NT2/D1 (cell line): ENCODE measurements around the gene HOXA2.

Source experiments
- DNase-seq: peaks from one replicate; pipeline ENCODE4 v3.0.0-alpha.2; 2011; ENCODE audit warnings: low read depth, low spot score
- H3K27me3 ChIP-seq: 2 replicates; pipeline ENCODE4 v1.6.0; 2011; ENCODE audit warnings: mild to moderate bottlenecking; ENCODE audit not compliant: insufficient read length, insufficient read depth
- H3K36me3 ChIP-seq: 2 replicates; pipeline ENCODE4 v1.6.1; 2011; ENCODE audit warnings: mild to moderate bottlenecking, low read length, mixed read lengths; ENCODE audit not compliant: insufficient read depth, insufficient read length
- H3K4me1 ChIP-seq: 2 replicates; pipeline ENCODE4 v1.5.1; 2011; ENCODE audit not compliant: insufficient read depth, insufficient read length
- H3K4me3 ChIP-seq: 2 replicates; pipeline ENCODE4 v1.5.1; 2011; ENCODE audit warnings: low read depth; ENCODE audit not compliant: insufficient read length
- H3K9ac ChIP-seq: 2 replicates; pipeline ENCODE4 v1.6.0; 2011; ENCODE audit warnings: low read depth; ENCODE audit not compliant: insufficient read length
- H3K9me3 ChIP-seq: 2 replicates; pipeline ENCODE4 v1.5.1; 2011; ENCODE audit warnings: mild to moderate bottlenecking, low read length; ENCODE audit not compliant: insufficient read depth
- SUZ12 ChIP-seq: IDR thresholded peaks from 2 replicates; pipeline ENCODE4 v1.6.1; 2011; ENCODE audit not compliant: insufficient read length, insufficient read depth; ENCODE audit errors: extremely low read depth
- YY1 ChIP-seq: IDR thresholded peaks from 2 replicates; pipeline ENCODE4 v1.6.1; 2011; ENCODE audit not compliant: insufficient read length, insufficient read depth
- ZNF274 ChIP-seq: IDR thresholded peaks from 2 replicates; pipeline ENCODE4 v1.6.1; 2011; ENCODE audit warnings: mild to moderate bottlenecking, low read depth, low read length

The HOXA2 gene

DNA sequence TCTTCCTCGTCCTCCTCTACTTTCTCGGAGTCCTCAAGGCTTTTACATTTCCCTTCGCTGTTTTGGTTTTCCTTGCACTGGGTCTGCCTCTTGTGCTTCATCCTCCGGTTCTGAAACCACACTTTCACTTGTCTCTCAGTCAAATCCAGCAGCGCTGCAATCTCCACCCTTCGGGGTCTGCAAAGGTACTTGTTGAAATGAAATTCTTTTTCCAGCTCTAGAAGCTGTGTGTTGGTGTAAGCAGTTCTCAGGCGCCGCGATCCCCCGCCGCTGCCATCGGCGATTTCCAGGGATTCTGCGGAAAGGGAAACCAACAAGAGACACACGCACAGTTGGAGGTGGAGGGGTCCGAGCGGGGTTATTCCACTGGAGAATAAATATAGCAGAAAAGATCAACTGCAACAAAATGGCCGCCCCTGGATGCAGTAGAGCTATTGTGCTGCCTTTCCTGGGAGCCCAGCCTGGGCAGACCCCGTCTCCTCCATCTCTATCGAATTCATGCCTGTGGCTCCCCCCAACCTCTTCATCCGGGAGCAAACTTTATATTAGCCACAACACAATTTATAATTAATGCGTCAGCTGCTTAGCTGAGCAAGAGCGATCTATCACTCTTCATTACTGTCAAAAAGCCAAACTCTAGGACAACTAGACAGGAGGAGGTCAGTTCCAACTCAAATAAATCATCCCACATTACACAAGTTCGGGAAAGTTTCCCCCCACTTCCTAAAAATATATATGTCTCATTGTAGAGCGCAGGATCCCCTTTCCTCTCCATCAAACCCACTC, 1.1 kb downstream of the HOXA2 start:
- Histone ChIP-seq H3K4me1 (peaks cover 5% of the 10 kb centered on the region), H3K9ac (no peak overlapping the region), H3K4me3 (no peak overlapping the region), H3K9me3 (no peaks in the 10 kb centered on the region), H3K36me3 (peaks cover 9% of the 10 kb centered on the region), H3K27me3 (peaks cover 100% of the 10 kb centered on the region)
- peak; percentile 37 for TF ChIP-seq SUZ12
- TF ChIP-seq ZNF274 = no peak
- TF ChIP-seq YY1 = peak; percentile 57
- no peak for DNase-seq

DNA sequence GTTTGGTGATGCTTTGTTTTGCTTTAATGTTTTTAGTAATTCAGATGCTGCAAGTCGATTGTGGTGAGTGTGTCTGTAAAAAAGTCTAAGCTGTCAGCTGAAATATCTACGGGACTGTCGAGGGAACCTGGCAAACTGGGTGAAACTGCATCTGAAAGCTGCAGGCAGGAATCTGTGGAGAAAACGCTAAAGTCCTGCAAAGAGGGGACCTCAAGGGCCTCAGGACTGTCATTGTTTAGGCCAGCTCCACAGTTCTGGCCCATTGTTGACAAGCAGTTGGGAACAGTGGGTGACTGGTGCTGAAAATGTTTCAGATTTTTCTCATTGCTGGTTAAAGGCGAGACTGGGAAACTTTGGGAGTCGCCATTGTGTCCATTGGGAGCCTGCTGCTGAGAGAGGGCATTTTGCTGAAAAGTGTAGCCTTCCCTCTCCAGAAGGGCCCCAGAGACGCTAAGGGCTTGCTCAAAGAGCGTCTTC, 1.8 kb downstream of the HOXA2 start:
- no peak overlapping the region for H3K4me3 ChIP-seq
- TF ChIP-seq ZNF274 = no peak
- peak; percentile 69 for TF ChIP-seq SUZ12
- DNase-seq = no peak
- peaks cover 9% of the 10 kb centered on the region for H3K36me3 ChIP-seq
- peaks cover 96% of the 10 kb centered on the region for H3K27me3 ChIP-seq
- H3K9me3 ChIP-seq = no peaks in the 10 kb centered on the region
- no peak overlapping the region for H3K9ac ChIP-seq
- H3K4me1 ChIP-seq = peaks cover 5% of the 10 kb centered on the region

DNA sequence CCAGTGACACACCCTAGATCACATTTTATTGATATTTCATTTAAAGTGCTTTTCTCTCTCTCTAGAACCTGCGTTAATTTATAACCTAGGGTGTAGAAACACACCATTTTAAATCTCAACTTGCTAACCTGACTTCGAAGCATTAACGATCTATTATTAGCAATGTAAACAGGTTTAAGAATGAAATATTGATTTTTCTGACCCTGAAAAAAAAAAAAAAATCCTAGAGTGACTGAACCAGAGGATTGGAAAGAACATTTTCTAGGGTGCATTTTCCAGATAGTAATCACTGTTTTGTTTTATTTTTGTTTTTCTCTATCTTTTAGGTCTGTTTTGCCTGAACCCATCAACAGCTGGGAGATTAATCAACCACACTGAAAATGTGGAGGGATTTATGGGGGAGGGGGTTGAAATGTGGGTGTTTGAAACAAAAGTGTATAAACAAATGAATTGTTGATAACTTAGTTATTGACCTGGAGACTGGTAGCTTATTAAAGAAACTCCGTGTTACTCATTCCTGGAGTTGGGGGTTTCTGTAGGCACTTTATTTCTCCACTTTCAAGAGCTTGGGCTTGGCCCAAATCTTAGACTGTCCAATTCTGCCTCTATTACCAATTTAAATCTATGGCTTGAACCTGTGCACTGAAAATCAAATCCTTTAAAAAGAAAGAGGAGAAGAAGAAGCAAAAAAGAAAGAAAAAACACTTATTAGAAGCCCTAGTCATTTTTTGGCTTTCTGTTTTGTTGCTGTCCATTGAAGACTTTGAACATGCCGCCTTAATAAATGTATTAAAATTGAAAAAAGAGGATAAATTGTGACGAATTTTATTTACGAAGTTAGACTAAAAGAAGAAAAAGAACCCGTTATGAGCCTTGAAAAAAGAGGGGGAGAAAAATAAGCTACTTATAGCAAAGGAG, 2.8 kb downstream of the HOXA2 start:
- Histone ChIP-seq H3K27me3 (peaks cover 96% of the 10 kb centered on the region), H3K9ac (no peak overlapping the region), H3K9me3 (no peaks in the 10 kb centered on the region), H3K4me3 (no peak overlapping the region), H3K36me3 (peaks cover 9% of the 10 kb centered on the region), H3K4me1 (peaks cover 5% of the 10 kb centered on the region)
- no peak for DNase-seq
- TF ChIP-seq ZNF274 (no peak), SUZ12 (no peak), YY1 (no peak)

DNA sequence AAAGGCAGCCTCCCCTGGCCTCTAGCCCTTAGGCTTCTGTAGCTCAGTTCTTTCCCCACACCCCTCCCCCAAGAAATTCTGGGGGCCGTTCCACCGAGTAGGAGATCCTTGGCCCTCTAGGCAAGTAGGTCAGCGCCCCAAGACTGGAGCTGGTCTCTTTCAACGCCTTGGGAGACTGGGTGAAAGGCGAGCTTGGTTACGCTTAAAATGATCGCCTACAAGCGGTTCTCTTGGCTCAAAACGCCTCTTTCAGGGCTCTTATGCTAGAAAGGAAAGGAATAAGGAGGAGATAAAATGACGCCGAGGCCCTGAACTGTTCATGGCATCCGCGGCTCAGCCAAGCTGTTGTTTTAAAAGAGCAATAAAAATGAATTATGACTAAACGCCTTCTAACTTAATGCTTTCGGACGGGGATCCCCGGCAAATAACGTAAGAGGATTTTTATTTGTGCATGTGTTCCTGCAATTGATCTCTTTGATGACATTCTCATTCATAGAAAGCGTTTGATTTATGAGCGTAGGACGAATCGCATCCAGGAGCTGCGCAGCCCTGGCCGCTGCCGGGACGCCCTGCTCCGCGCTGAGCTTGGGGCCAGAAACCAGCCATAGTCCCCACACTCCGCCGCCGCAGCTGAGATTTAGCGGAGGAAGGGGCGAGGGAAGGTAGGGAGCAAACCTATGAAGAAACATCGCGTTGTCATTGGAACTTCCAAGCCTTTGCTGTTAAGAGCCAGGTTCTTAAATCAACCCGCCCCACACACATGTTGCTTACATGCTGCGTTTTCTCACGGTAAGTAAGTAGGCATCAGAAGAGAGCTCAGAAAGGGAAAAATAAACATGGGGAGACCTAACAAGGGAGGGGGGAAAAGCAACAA, 3.7 kb downstream of the HOXA2 start:
- peak overlapping the region; percentile 9 for H3K4me3 ChIP-seq
- H3K9ac ChIP-seq = peak overlapping the region; percentile 27
- H3K36me3 ChIP-seq = peaks cover 9% of the 10 kb centered on the region
- peaks cover 8% of the 10 kb centered on the region for H3K4me1 ChIP-seq
- no peak for DNase-seq
- H3K9me3 ChIP-seq = no peaks in the 10 kb centered on the region
- no peak for TF ChIP-seq ZNF274
- TF ChIP-seq SUZ12 = no peak
- TF ChIP-seq YY1 = no peak
- H3K27me3 ChIP-seq = peaks cover 96% of the 10 kb centered on the region

DNA sequence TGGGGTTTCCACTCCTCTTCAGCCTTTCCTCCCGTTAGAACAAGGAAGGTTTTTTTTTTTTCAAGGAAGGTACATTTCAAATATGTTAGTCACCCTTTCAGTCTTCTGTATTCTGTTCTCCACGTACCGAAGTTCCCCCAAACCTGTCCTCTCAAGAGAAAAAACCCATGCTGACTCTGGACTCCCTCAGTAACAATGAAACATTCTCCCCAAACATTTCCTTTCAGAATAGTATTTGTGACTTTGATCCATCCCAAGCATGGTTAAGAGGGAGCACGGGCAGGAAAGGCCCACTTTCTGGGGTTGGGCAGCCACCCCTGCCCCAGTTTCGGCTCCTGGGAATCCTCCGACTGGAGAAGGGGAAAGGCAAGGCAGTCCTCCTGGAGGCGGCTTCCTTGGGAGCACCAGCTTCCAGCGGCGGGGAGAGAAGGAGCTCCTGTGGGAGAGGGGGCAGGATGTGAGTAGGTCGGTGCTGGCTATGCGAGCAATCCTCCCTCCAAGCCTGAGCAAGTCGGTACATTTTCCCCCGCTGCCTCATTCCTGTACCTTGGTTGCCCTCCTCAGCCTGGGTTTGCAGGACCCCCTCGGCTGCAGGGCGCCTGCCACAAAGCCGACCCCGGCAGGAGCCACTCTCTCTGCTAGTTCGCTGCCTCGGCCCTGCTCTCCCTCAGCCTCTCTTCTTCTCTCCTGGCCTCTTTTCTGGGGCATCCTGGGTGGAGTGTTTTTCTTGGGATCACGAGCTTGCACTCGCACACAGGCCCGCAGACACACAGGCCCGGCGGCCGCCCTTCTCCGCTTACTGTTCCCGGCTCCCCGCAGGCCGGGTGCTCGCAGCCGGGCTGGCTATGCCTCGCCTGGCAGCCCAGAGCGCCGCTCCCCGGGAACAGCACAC, 4.6 kb downstream of the HOXA2 start:
- Histone ChIP-seq H3K4me1 (peaks cover 8% of the 10 kb centered on the region), H3K36me3 (peaks cover 9% of the 10 kb centered on the region), H3K27me3 (peaks cover 96% of the 10 kb centered on the region), H3K9me3 (no peaks in the 10 kb centered on the region), H3K4me3 (peak overlapping the region; percentile 9), H3K9ac (peak overlapping the region; percentile 46)
- TF ChIP-seq ZNF274 (no peak), SUZ12 (no peak), YY1 (no peak)
- no peak for DNase-seq

DNA sequence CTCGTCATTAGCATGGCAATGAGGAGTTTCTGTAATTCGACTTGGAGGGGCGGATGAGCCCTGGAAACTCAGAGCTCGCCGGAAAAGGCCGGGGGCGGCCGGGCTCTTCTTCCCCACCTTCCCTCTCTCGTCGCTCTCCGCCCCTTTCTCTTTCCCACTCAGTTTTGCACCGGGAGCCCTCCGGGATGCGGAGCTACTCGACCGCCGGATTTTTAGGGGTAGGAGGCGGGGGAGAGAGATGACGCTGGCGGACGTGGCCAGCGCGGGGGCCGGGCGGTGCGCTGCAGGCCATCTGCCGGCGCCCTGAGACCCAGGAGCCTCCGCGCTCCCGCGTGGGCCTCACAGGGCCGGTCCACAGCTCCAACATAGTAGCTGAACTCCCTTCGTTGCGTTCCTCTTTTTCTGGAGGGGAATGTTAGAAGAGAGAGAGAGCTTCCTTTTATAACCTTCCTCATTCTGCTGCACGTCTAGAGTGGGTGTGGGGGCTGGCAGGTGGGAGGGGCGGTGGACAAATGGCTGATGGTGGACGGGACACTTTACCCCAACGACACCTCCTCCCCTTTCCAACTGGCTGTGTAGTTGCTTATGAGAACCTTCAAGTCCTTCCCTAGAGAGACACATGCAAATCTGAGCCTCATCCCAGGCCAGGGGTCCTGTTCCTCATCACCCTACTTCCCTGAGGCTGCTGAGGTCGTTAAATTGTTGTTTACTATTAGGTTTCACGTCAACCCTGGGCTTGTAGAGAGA, 5.5 kb downstream of the HOXA2 start:
- no peak for TF ChIP-seq ZNF274
- TF ChIP-seq YY1 = no peak
- no peak for TF ChIP-seq SUZ12
- no peak for DNase-seq
- Histone ChIP-seq H3K4me1 (peaks cover 13% of the 10 kb centered on the region), H3K9me3 (no peaks in the 10 kb centered on the region), H3K36me3 (peaks cover 9% of the 10 kb centered on the region), H3K9ac (peak overlapping the region; percentile 76), H3K27me3 (peaks cover 94% of the 10 kb centered on the region), H3K4me3 (peak overlapping the region; percentile 60)
